ENCODE measurements around the gene GOLGA5.

- TF ChIP-seq EZH2 (IDR thresholded peaks at IDR 0.05; ENCODE audit: low read depth, unreplicated experiment) (no peak), CTCF (conservative IDR thresholded peaks at IDR 0.05; ENCODE audit: low read depth in 2 of 2) (no peak), ETS1 (IDR thresholded peaks at IDR 0.05) (no peak), POLR2AphosphoS5 (IDR thresholded peaks at IDR 0.05; ENCODE audit: low read depth) (no peak)
These were observed 6.6 kb upstream of the GOLGA5 start for GRCh38 chr14:92787554-92787953.
